ENCODE data around the gene TCF4.

The TCF4 gene

GRCh38 chr18:55251254-55251971 is 336.6 kb downstream of the TCF4 start:
- no peaks in the 10 kb centered on the region for H3F3A ChIP-seq (ENCODE audit: low read depth)
- no peaks in the 10 kb centered on the region for H3K9me2 ChIP-seq (replicated peaks; ENCODE audit: low read depth, low read length)
- H2AFZ ChIP-seq (ENCODE audit: low read length): no peak overlapping the region
- no peaks in the 10 kb centered on the region for H3K27me3 ChIP-seq (ENCODE audit: insufficient read depth, low read length, poor library complexity, severe bottlenecking)
- H3K4me2 ChIP-seq (ENCODE audit: low read depth, low read length, poor library complexity, severe bottlenecking): no peak overlapping the region
- no peaks in the 10 kb centered on the region for H3K79me2 ChIP-seq (ENCODE audit: insufficient read depth, low read length)
- H4K20me1 ChIP-seq (ENCODE audit: insufficient read depth, low read length, poor library complexity, severe bottlenecking): no peaks in the 10 kb centered on the region
- peaks cover 13% of the 10 kb centered on the region; the same call in 1 of the 2 replicates for H3K36me3 ChIP-seq (ENCODE audit: insufficient read depth, low read length)
- H3K9me3 ChIP-seq (ENCODE audit: insufficient read depth, low read depth, low read length): no peaks in the 10 kb centered on the region
- no peak overlapping the region for H3K9ac ChIP-seq (ENCODE audit: low read depth, low read length, poor library complexity, severe bottlenecking)
- TF ChIP-seq, protein P1, sequence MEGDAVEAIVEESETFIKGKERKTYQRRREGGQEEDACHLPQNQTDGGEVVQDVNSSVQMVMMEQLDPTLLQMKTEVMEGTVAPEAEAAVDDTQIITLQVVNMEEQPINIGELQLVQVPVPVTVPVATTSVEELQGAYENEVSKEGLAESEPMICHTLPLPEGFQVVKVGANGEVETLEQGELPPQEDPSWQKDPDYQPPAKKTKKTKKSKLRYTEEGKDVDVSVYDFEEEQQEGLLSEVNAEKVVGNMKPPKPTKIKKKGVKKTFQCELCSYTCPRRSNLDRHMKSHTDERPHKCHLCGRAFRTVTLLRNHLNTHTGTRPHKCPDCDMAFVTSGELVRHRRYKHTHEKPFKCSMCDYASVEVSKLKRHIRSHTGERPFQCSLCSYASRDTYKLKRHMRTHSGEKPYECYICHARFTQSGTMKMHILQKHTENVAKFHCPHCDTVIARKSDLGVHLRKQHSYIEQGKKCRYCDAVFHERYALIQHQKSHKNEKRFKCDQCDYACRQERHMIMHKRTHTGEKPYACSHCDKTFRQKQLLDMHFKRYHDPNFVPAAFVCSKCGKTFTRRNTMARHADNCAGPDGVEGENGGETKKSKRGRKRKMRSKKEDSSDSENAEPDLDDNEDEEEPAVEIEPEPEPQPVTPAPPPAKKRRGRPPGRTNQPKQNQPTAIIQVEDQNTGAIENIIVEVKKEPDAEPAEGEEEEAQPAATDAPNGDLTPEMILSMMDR (conservative IDR thresholded peaks at IDR 0.05; ENCODE audit: low read length): no peak
- TF ChIP-seq EZH2phosphoT487 (IDR thresholded peaks at IDR 0.05; ENCODE audit: borderline replicate concordance): no peak
- H3K4me3 ChIP-seq (ENCODE audit: low read length, poor library complexity, severe bottlenecking): no peak overlapping the region
- H3K4me1 ChIP-seq (ENCODE audit: insufficient read depth, low read length, poor library complexity, severe bottlenecking): peaks cover 19% of the 10 kb centered on the region

DNA sequence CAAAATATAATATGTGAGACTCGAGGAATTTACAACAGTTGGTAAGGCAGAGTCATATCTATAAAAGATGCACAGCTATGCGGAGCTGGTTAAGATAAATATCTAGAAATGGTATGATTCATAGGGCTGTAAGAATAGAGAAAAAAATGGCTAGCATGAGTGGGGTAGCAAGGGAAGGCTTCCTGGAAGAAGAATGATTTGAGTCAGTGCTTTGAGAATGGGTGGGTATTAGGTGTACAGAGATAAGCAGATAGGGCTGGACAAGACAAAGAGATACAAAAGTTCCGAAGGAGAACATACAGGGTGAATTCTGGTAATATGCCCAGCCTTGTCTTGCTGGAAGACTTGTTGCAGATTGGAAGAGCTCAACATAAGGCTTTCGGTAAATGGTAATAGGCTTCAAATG is 337.2 kb downstream of the TCF4 start:
- no peak overlapping the region for H3K4me3 ChIP-seq (ENCODE audit: low read length, poor library complexity, severe bottlenecking)
- no peaks in the 10 kb centered on the region for H3K9me2 ChIP-seq (replicated peaks; ENCODE audit: low read depth, low read length)
- peaks cover 19% of the 10 kb centered on the region for H3K4me1 ChIP-seq (ENCODE audit: insufficient read depth, low read length, poor library complexity, severe bottlenecking)
- H4K20me1 ChIP-seq (ENCODE audit: insufficient read depth, low read length, poor library complexity, severe bottlenecking): no peaks in the 10 kb centered on the region
- no peaks in the 10 kb centered on the region for H3K9me3 ChIP-seq (ENCODE audit: insufficient read depth, low read depth, low read length)
- no peak for TF ChIP-seq EZH2phosphoT487 (IDR thresholded peaks at IDR 0.05; ENCODE audit: borderline replicate concordance)
- TF ChIP-seq, protein P1 (conservative IDR thresholded peaks at IDR 0.05; ENCODE audit: low read length): no peak
- H2AFZ ChIP-seq (ENCODE audit: low read length): no peak overlapping the region
- H3K79me2 ChIP-seq (ENCODE audit: insufficient read depth, low read length): no peaks in the 10 kb centered on the region
- no peaks in the 10 kb centered on the region for H3F3A ChIP-seq (ENCODE audit: low read depth)
- H3K27me3 ChIP-seq (ENCODE audit: insufficient read depth, low read length, poor library complexity, severe bottlenecking): no peaks in the 10 kb centered on the region
- peaks cover 13% of the 10 kb centered on the region; the same call in 1 of the 2 replicates for H3K36me3 ChIP-seq (ENCODE audit: insufficient read depth, low read length)
- no peak overlapping the region for H3K4me2 ChIP-seq (ENCODE audit: low read depth, low read length, poor library complexity, severe bottlenecking)
- H3K9ac ChIP-seq (ENCODE audit: low read depth, low read length, poor library complexity, severe bottlenecking): no peak overlapping the region

- Histone ChIP-seq H3K9me3 (ENCODE audit: insufficient read depth, low read depth, low read length) (no peaks in the 10 kb centered on the region), H3K4me1 (ENCODE audit: insufficient read depth, low read length, poor library complexity, severe bottlenecking) (peaks cover 19% of the 10 kb centered on the region), H3K9me2 (replicated peaks; ENCODE audit: low read depth, low read length) (no peaks in the 10 kb centered on the region), H4K20me1 (ENCODE audit: insufficient read depth, low read length, poor library complexity, severe bottlenecking) (no peaks in the 10 kb centered on the region), H3K4me3 (ENCODE audit: low read length, poor library complexity, severe bottlenecking) (no peak overlapping the region), H3F3A (ENCODE audit: low read depth) (no peaks in the 10 kb centered on the region), H2AFZ (ENCODE audit: low read length) (no peak overlapping the region), H3K27me3 (ENCODE audit: insufficient read depth, low read length, poor library complexity, severe bottlenecking) (no peaks in the 10 kb centered on the region), H3K4me2 (ENCODE audit: low read depth, low read length, poor library complexity, severe bottlenecking) (no peak overlapping the region), H3K9ac (ENCODE audit: low read depth, low read length, poor library complexity, severe bottlenecking) (no peak overlapping the region), H3K36me3 (ENCODE audit: insufficient read depth, low read length) (peaks cover 13% of the 10 kb centered on the region; the same call in 1 of the 2 replicates), H3K79me2 (ENCODE audit: insufficient read depth, low read length) (no peaks in the 10 kb centered on the region)
- TF ChIP-seq, protein P1 (conservative IDR thresholded peaks at IDR 0.05; ENCODE audit: low read length): no peak
- TF ChIP-seq EZH2phosphoT487 (IDR thresholded peaks at IDR 0.05; ENCODE audit: borderline replicate concordance): no peak
These were observed 338.4 kb downstream of the TCF4 start for GRCh38 chr18:55249550-55249949.

Measured in Loucy (cell line).